A673 (cell line): Measurements from ENCODE around the gene ARSA. TPM values are rescaled to one million over a fixed set of nuclear protein-coding genes. Genes with fewer than 3 reads are reported as not detected.

Source experiments
- BruUV-seq: library from RNA; stranded (reverse); fragments of 400-500 nt; replicated peaks from 2 replicates; lab custom pipeline; 2021; lab: Mats Ljungman, UMichigan
- CTCF ChIA-PET: fragments of 300-600 bp; sonication (Branson Sonifier 250); formaldehyde crosslinking; loops from one replicate; lab custom pipeline; 2022; ENCODE audit warnings: antibody characterized with exemption; lab: Charles Lee
- POLR2A ChIA-PET: fragments of 300-600 bp; sonication (Branson Sonifier 250); formaldehyde crosslinking; loops from one replicate; lab custom pipeline; 2022; ENCODE audit warnings: antibody characterized with exemption; ENCODE audit not compliant: low non-redundant PET; lab: Charles Lee
- DNase-seq: peaks from one replicate; pipeline ENCODE4 v3.0.0-alpha.2; 2015; ENCODE audit warnings: low spot score
- H3K27ac ChIP-seq: fragments of 200-600 bp; sonication (generic); 2 replicates; pipeline ENCODE4 v1.5.1; 2016; ENCODE audit warnings: mixed run types, low read depth, mild to moderate bottlenecking, mixed read lengths, antibody characterized with exemption, low read length; ENCODE audit not compliant: poor library complexity, severe bottlenecking
- H3K27me3 ChIP-seq: fragments of 200-600 bp; sonication (generic); replicated peaks from 2 replicates; pipeline ENCODE4 v1.6.1; 2017; ENCODE audit warnings: mixed run types, low read depth, mild to moderate bottlenecking, mixed read lengths, antibody characterized with exemption, low read length; ENCODE audit not compliant: insufficient read depth, poor library complexity
- H3K36me3 ChIP-seq: fragments of 200-600 bp; sonication (generic); 2 replicates; pipeline ENCODE4 v1.6.1; 2016; ENCODE audit warnings: mixed run types, mild to moderate bottlenecking, mixed read lengths, antibody characterized with exemption, low read length; ENCODE audit not compliant: insufficient read depth, poor library complexity, severe bottlenecking
- H3K4me1 ChIP-seq: fragments of 200-600 bp; sonication (generic); 2 replicates; pipeline ENCODE4 v1.6.1; 2017; ENCODE audit warnings: mixed run types, mild to moderate bottlenecking, mixed read lengths, antibody characterized with exemption, low read length; ENCODE audit not compliant: insufficient read depth, poor library complexity, severe bottlenecking
- H3K4me3 ChIP-seq: fragments of 200-600 bp; sonication (generic); 2 replicates; pipeline ENCODE4 v1.5.1; 2016; ENCODE audit warnings: low read depth, mixed run types, mild to moderate bottlenecking, mixed read lengths, low read length; ENCODE audit not compliant: poor library complexity, severe bottlenecking
- H3K9me3 ChIP-seq: fragments of 200-600 bp; sonication (generic); 2 replicates; pipeline ENCODE4 v1.6.1; 2016; ENCODE audit warnings: mixed run types, low read depth, mild to moderate bottlenecking, mixed read lengths, antibody characterized with exemption, low read length; ENCODE audit not compliant: poor library complexity, severe bottlenecking
- EZH2 ChIP-seq: fragments of 200-600 bp; sonication (generic); IDR thresholded peaks from 2 replicates; pipeline ENCODE4 v1.6.1; 2017; ENCODE audit warnings: borderline replicate concordance, low read depth, mild to moderate bottlenecking, mixed read lengths, antibody characterized with exemption, low read length; ENCODE audit not compliant: poor library complexity, severe bottlenecking
- intact Hi-C: fragments of 100-400 bp; cut with micrococcal nuclease; formaldehyde crosslinking; loops from one replicate; pipeline ENCODE4 v1.10.0; 2022; ENCODE audit not compliant: unreplicated experiment
- total RNA-seq: library from RNA; stranded (reverse); gene quantifications from 2 replicates; pipeline ENCODE4 v1.2.3, GENCODE V29; 2021
- TF ChIP-seq, protein P1 (sequence below): fragments of 300-800, 200-600 bp; sonication (generic); conservative IDR thresholded peaks from 2 replicates; pipeline ENCODE4 v1.5.1; 2017; ENCODE audit warnings: low read depth, mild to moderate bottlenecking, antibody characterized with exemption, low read length, moderate library complexity, mixed read lengths

ARSA gene
- total RNA-seq, 1 experiment from 2014 or later: 15.6 TPM

- POLR2A ChIA-PET: no interaction called here
- BruUV-seq: no TSS peak
- DNase-seq: no peak
- H3K9me3 ChIP-seq: no peaks in the 10 kb centered on the region
- no peaks in the 10 kb centered on the region for H3K27me3 ChIP-seq
- intact Hi-C loops: loop anchor here (10.0 kb wide), 1 partner anchor 59 kb away; the partner anchor contains the start of gene KLHDC7B
- no peak overlapping the region for H3K27ac ChIP-seq
- CTCF ChIA-PET: no interaction called here
- H3K4me1 ChIP-seq: no peaks in the 10 kb centered on the region
- no peak overlapping the region for H3K4me3 ChIP-seq
- no peak for TF ChIP-seq EZH2
- TF ChIP-seq, protein P1, sequence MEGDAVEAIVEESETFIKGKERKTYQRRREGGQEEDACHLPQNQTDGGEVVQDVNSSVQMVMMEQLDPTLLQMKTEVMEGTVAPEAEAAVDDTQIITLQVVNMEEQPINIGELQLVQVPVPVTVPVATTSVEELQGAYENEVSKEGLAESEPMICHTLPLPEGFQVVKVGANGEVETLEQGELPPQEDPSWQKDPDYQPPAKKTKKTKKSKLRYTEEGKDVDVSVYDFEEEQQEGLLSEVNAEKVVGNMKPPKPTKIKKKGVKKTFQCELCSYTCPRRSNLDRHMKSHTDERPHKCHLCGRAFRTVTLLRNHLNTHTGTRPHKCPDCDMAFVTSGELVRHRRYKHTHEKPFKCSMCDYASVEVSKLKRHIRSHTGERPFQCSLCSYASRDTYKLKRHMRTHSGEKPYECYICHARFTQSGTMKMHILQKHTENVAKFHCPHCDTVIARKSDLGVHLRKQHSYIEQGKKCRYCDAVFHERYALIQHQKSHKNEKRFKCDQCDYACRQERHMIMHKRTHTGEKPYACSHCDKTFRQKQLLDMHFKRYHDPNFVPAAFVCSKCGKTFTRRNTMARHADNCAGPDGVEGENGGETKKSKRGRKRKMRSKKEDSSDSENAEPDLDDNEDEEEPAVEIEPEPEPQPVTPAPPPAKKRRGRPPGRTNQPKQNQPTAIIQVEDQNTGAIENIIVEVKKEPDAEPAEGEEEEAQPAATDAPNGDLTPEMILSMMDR: no peak
- no peaks in the 10 kb centered on the region for H3K36me3 ChIP-seq
Measured at GRCh38 chr22:50603511-50604255, 24.3 kb downstream of the ARSA start.

DNA sequence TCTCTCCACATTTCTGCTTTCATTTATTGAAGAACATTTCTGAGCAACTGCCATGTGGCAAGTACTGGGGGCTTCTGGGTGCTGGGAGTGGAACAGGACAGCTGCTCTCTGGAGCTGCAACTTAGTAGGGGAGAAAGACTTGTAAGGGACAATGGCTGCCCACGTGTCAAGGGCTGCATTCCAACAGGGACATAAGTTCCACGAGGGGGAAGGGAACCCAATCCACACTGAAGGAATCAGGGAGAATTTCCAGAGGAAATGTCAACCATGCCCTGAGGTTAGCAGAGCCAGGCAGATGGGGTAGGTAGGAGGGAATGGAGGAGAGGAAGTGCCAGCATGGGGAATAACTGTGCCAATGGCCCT is 25.6 kb downstream of the ARSA start:
- no peaks in the 10 kb centered on the region for H3K36me3 ChIP-seq
- H3K4me3 ChIP-seq: no peak overlapping the region
- H3K27ac ChIP-seq: no peak overlapping the region
- POLR2A ChIA-PET: no interaction called here
- intact Hi-C loops: loop anchor here (10.0 kb wide), 1 partner anchor 58 kb away; the partner anchor contains the start of gene KLHDC7B
- CTCF ChIA-PET: no interaction called here
- no peaks in the 10 kb centered on the region for H3K9me3 ChIP-seq
- no peaks in the 10 kb centered on the region for H3K27me3 ChIP-seq
- no TSS peak for BruUV-seq
- no peak for TF ChIP-seq EZH2
- H3K4me1 ChIP-seq: no peaks in the 10 kb centered on the region
- no peak for DNase-seq

GRCh38 chr22:50601669-50602337 is 26.1 kb downstream of the ARSA start:
- intact Hi-C loops: loop anchor here (10.0 kb wide), 1 partner anchor 57 kb away; the partner anchor contains the start of gene KLHDC7B
- no TSS peak for BruUV-seq
- TF ChIP-seq, protein P1: no peak
- no peak for TF ChIP-seq EZH2
- ChIA-PET CTCF (interaction anchor here (0.5 kb wide), 1 partner anchor 18 kb away, joined by 3 read pairs; no protein-coding TSS in a partner anchor), POLR2A (no interaction called here)
- H3K4me1 ChIP-seq: no peaks in the 10 kb centered on the region
- DNase-seq: no peak
- no peaks in the 10 kb centered on the region for H3K27me3 ChIP-seq
- H3K9me3 ChIP-seq: no peaks in the 10 kb centered on the region
- H3K4me3 ChIP-seq: no peak overlapping the region
- no peaks in the 10 kb centered on the region for H3K36me3 ChIP-seq
- no peak overlapping the region for H3K27ac ChIP-seq
